ENCODE data around the gene NEMP1.

DNA sequence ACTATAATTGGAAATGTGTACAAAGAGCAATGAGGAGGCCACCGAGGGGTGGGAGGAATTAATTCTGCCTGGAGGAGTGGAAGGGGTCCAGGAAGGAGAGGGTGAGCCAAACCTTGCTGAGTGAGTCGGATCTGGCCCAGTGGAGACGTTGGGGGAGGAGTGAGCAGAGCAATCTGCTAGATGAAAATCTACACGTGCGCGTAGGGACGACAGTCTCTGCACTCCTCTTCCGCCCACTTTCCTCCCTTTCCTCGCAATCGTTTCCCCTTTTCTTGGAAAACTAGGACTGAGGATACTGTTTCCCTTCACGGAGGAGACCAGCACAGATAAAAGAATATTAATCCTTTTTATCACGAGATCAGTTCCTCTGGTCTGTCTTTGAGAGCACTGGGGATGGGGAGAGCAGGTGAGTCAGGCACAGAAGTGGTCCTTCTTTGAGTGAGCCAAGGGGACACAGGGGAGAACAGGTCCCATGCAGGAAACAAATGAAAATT, 7.5 kb upstream of the NEMP1 start:
- TF ChIP-seq FOXP2 (optimal IDR thresholded peaks at IDR 0.05; ENCODE audit: control extremely low read depth, extremely low read length, insufficient read depth) (no peak), EZH2 (IDR thresholded peaks at IDR 0.05) (no peak), POLR2AphosphoS5 (IDR thresholded peaks at IDR 0.05; ENCODE audit: borderline replicate concordance, low read depth, low read length) (peak; percentile 72)
